UCSD-AML1 (cell line): ENCODE data around the gene SLK.

Experiments used
- DNase-seq: peaks from one replicate; lab custom pipeline; 2025; ENCODE audit not compliant: unreplicated experiment; lab: John Stamatoyannopoulos, UW

Gene SLK

DNA sequence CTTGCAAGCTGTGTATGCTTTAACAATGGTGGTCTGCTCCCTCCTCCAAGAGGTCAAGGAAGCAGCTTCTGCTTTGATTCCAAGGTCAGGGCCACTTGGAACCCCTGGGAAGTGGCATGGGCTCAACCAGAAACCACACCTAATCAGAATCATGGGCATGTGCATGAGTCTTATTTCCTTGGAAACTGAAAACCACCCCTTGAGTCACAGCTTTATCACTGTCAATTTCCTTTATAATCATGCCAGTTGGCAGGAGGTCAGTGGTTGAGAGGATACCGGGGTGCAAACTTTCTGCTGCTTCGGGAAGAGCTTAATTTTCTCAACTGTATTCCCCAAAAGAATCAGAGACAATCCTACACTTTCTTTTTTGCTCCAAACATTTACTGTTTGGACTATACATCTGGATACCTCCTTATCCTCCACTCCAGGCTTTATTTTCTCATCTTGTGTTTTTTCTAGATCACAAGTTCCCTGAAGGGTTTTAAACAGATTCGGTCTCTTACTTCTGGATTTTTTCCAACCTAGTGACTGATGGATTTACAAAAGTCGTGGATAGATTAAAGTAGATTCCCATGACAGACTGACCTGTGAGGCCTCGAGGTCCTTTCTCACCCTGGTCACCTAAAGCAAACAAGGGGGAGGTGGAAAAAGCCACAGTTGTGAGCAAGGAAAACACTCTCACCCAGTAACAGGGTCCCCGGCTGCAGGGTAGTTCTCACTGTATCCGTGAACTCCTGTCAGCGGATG lies 82.7 kb downstream of the SLK start:
- no peak for DNase-seq

GRCh38 chr10:104052431-104052830 lies 85.5 kb downstream of the SLK start:
- no peak for DNase-seq

GRCh38 chr10:104053201-104053600 lies 86.3 kb downstream of the SLK start:
- no peak for DNase-seq

- DNase-seq: no peak
Observed at GRCh38 chr10:104054430-104054829, 87.5 kb downstream of the SLK start.

DNA sequence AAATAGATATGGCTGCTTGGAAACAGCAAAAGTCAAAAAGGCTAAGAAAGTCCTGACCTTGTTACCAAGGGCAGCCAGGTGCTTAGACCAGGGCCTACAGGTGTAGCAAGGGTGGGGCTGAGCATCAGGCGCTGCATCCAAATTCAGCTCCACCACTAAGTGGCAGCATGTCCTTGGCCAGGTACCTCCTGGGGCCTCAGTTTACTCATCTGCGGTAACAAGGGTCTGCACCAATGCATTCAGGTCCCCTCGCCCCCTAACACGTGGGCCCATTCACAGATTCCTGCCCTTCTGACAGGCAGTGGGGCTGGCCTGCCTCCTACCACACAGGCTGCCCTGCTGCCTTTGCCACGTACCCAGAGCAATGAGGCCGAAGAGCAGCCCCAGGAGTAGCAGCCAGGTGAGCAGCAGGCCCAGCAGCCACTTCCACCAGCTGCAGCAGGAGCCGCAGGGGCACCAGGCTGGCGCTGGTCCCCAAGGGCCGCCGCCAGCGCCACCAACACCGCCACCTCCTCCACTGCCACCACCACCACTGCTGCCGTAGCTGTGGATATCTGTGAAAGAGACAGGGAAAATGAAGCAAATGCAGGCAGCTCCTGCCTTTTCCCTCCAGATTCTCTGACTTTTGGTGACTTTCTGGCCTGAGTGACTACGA lies 89.8 kb downstream of the SLK start:
- no peak for DNase-seq

DNA sequence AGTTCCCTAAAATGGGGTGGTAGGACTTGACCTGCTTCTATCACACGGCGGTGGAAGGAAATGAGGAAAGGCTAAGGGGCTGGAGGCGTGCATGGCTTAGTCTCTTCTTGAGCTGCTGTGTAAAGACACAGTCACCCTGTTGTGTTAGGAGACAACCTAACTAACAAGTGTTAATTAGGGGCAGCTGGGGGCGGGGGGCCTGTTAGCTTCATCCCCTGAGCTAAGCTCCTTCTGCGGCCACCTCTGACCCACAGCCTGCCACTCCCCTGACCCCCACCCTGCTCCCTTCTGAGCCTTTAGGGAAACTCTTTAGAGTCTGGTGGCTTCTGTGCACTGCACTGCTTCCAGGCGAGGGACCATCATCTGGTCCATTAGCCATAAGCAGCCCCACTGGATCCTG lies 90.8 kb downstream of the SLK start:
- DNase-seq: no peak

DNA sequence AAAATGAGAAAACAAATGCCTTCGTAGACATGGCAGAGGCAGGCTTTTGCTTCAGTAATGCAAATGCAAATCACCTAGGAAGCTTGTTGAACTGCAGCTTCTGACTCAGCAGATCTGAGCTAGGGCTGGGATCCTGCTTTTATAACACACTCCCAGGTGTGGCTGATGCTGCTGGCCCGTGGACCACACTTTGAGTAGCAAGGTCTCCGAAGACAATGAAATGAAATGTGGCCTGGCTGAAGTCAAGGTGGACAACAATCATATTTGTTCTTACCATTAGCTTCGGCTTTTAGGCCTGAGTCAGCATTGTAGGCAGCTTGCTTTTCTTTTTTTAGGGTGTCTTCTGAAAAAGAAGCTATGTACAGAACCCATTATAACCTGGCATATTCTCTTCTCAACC lies 92.4 kb downstream of the SLK start:
- DNase-seq: no peak

DNA sequence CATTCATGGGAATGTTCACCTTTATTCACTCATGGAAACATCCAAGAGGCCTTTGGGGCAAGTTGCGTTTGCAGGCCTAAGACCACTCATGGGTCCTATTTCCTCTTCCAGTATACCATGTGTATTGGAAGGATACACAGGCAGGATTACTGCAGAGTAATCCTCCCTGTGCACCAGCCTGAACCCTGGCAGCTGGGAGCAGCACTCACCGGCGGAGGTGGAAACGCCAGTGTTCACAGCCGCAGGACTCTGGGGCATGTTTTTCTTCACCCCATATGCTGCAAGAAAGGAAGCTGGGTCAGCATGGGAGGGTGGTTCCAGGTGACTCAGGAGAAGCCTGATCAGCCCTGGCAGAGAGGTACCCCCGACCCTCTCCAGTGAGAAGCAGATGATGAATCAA lies 94.3 kb downstream of the SLK start:
- DNase-seq: no peak

GRCh38 chr10:104065748-104066147 lies 98.8 kb downstream of the SLK start:
- no peak for DNase-seq

DNA sequence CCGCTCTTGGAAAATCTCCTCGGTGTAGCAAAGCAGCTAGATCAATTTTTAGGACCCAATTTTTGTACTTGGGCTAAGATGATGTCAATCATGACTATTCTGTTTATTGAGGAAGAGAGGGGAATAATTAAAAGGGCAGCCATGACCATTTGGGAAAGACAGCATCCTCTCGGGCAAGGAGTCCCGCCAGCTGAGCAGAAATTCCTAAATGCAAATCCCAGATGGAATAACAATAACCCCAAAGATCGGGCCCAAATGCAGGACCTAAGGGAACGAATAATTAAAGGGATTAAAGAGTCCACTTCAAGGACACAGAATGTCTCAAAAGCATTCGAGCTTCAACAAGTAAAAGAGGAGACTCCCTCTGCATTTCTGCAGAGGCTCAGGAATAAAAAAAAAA lies 100.0 kb downstream of the SLK start:
- DNase-seq: no peak

DNA sequence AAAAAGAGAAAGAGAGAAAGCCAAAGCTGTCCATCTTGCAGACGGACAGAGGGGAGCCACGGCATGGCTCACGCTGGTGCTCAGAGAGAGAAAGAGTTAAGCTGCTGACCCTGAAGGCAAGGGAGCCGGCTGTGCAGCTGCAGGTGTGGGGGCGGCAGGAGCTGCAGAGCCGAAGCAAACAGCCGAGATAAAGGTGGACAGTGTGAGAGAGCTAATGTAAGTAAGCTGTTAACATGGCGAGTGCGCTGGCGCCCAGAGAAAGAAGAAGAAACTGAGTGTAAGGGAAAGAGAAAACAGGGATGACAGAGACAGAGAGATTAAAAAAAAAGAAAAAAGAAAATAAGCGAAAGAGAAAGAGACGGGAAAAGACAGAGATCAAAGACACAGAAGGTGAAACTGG lies 100.6 kb downstream of the SLK start:
- DNase-seq: no peak

GRCh38 chr10:104069613-104070012 lies 102.7 kb downstream of the SLK start:
- DNase-seq: no peak

DNA sequence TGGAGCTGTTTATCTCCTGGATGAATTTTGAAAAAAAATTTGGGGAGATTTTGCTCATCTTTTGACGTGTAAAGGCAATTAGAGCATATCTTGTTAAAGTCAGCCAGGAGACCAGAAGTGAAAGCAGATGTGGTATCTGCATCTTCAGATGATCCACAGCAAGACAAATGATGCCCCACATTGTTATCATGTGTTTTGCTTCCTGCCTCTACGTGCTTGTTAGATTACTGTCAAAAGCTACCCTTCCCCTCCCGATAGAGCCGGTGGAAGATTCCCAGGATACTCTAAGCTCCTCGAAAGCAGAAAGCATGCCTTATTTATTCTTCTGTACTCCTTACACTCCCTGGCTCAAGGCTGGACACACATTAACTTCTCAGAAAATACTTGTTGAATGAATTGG lies 105.8 kb downstream of the SLK start:
- DNase-seq: no peak

- no peak for DNase-seq
Observed at GRCh38 chr10:104074505-104074904, 107.6 kb downstream of the SLK start.

DNA sequence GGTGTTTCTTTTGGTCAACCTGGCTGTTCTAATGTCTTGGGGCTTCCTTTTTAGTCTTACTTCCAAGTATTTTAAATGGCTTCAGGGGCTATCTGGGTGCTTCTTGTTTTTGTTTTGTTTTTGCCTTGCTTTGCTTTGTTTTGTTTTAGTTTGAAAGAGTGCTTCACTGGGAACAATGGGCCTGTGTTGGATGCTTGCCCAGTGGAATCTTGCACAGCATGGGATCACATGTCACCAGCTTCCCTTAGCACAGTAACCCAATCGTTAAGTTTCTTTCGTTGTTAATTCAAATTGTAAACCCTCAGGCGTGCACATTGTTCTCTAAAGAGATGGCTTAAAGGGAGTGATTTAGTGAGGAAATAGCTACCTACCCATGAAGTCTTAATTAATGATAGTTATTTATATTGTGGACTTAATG lies 109.8 kb downstream of the SLK start:
- no peak for DNase-seq

DNA sequence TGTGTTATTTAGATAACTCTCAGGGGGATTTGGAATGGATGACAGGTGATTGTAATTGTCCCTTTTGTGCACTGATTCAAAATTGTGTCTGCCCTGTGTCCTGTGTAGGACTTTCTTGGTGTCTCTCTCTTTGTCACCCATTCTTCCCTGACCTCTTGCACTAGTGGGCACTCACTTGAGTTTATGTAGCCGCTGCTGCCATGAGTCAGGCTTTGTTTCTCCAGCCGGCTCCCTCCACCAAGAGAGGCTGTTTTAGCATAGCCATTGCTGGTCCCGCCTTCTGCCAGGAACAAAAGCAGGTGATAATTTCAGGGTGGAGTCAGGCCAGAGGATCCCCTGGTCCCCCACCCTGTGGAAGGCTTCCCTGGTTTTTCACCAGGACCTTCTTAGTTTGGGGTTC lies 110.3 kb downstream of the SLK start:
- no peak for DNase-seq

- no peak for DNase-seq
Observed at GRCh38 chr10:104077663-104078151, 110.8 kb downstream of the SLK start.
